A673 (cell line): ENCODE results near the gene CHCHD1. TPM values are rescaled to one million over a fixed set of nuclear protein-coding genes. Genes with fewer than 3 reads are reported as not detected.
A peak's percentile ranks its signal among the peaks of the same experiment; 100 is the strongest.

Experiments used
- BruUV-seq: library from RNA; stranded (reverse); fragments of 400-500 nt; replicated peaks from 2 replicates; lab custom pipeline; 2021; lab: Mats Ljungman, UMichigan
- CTCF ChIA-PET: fragments of 300-600 bp; sonication (Branson Sonifier 250); formaldehyde crosslinking; loops from one replicate; lab custom pipeline; 2022; ENCODE audit warnings: antibody characterized with exemption; lab: Charles Lee
- POLR2A ChIA-PET: fragments of 300-600 bp; sonication (Branson Sonifier 250); formaldehyde crosslinking; loops from one replicate; lab custom pipeline; 2022; ENCODE audit warnings: antibody characterized with exemption; ENCODE audit not compliant: low non-redundant PET; lab: Charles Lee
- DNase-seq: peaks from one replicate; pipeline ENCODE4 v3.0.0-alpha.2; 2015; ENCODE audit warnings: low spot score
- H3K27ac ChIP-seq: fragments of 200-600 bp; sonication (generic); 2 replicates; pipeline ENCODE4 v1.5.1; 2016; ENCODE audit warnings: mixed run types, low read depth, mild to moderate bottlenecking, mixed read lengths, antibody characterized with exemption, low read length; ENCODE audit not compliant: poor library complexity, severe bottlenecking
- H3K27me3 ChIP-seq: fragments of 200-600 bp; sonication (generic); replicated peaks from 2 replicates; pipeline ENCODE4 v1.6.1; 2017; ENCODE audit warnings: mixed run types, low read depth, mild to moderate bottlenecking, mixed read lengths, antibody characterized with exemption, low read length; ENCODE audit not compliant: insufficient read depth, poor library complexity
- H3K36me3 ChIP-seq: fragments of 200-600 bp; sonication (generic); 2 replicates; pipeline ENCODE4 v1.6.1; 2016; ENCODE audit warnings: mixed run types, mild to moderate bottlenecking, mixed read lengths, antibody characterized with exemption, low read length; ENCODE audit not compliant: insufficient read depth, poor library complexity, severe bottlenecking
- H3K4me1 ChIP-seq: fragments of 200-600 bp; sonication (generic); 2 replicates; pipeline ENCODE4 v1.6.1; 2017; ENCODE audit warnings: mixed run types, mild to moderate bottlenecking, mixed read lengths, antibody characterized with exemption, low read length; ENCODE audit not compliant: insufficient read depth, poor library complexity, severe bottlenecking
- H3K4me3 ChIP-seq: fragments of 200-600 bp; sonication (generic); 2 replicates; pipeline ENCODE4 v1.5.1; 2016; ENCODE audit warnings: low read depth, mixed run types, mild to moderate bottlenecking, mixed read lengths, low read length; ENCODE audit not compliant: poor library complexity, severe bottlenecking
- H3K9me3 ChIP-seq: fragments of 200-600 bp; sonication (generic); 2 replicates; pipeline ENCODE4 v1.6.1; 2016; ENCODE audit warnings: mixed run types, low read depth, mild to moderate bottlenecking, mixed read lengths, antibody characterized with exemption, low read length; ENCODE audit not compliant: poor library complexity, severe bottlenecking
- EZH2 ChIP-seq: fragments of 200-600 bp; sonication (generic); IDR thresholded peaks from 2 replicates; pipeline ENCODE4 v1.6.1; 2017; ENCODE audit warnings: borderline replicate concordance, low read depth, mild to moderate bottlenecking, mixed read lengths, antibody characterized with exemption, low read length; ENCODE audit not compliant: poor library complexity, severe bottlenecking
- intact Hi-C: fragments of 100-400 bp; cut with micrococcal nuclease; formaldehyde crosslinking; loops from one replicate; pipeline ENCODE4 v1.10.0; 2022; ENCODE audit not compliant: unreplicated experiment
- total RNA-seq: library from RNA; stranded (reverse); gene quantifications from 2 replicates; pipeline ENCODE4 v1.2.3, GENCODE V29; 2021
- TF ChIP-seq, protein P1 (sequence below): fragments of 300-800, 200-600 bp; sonication (generic); conservative IDR thresholded peaks from 2 replicates; pipeline ENCODE4 v1.5.1; 2017; ENCODE audit warnings: low read depth, mild to moderate bottlenecking, antibody characterized with exemption, low read length, moderate library complexity, mixed read lengths

CHCHD1 gene
- total RNA-seq, 1 experiment from 2014 or later, result 37.5 TPM

DNA sequence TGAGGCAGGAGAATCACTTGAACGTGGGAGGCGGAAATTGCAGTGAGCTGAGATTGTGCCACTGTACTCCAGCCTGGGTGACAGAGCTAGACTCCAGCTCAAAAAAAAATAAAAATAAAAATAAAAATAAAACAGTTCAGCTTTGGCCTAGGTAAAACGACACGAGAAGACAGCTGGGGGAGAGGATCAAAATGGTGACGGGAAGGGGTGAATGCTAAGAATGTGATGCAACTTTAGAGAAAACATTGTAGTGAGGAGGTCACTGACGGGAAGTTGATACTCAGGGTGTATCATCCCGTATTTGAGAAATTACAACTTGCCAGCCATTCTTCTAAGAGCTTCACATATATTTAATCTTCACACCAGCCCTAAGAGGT is 28.5 kb downstream of the CHCHD1 start:
- no peak overlapping the region for H3K27ac ChIP-seq

DNA sequence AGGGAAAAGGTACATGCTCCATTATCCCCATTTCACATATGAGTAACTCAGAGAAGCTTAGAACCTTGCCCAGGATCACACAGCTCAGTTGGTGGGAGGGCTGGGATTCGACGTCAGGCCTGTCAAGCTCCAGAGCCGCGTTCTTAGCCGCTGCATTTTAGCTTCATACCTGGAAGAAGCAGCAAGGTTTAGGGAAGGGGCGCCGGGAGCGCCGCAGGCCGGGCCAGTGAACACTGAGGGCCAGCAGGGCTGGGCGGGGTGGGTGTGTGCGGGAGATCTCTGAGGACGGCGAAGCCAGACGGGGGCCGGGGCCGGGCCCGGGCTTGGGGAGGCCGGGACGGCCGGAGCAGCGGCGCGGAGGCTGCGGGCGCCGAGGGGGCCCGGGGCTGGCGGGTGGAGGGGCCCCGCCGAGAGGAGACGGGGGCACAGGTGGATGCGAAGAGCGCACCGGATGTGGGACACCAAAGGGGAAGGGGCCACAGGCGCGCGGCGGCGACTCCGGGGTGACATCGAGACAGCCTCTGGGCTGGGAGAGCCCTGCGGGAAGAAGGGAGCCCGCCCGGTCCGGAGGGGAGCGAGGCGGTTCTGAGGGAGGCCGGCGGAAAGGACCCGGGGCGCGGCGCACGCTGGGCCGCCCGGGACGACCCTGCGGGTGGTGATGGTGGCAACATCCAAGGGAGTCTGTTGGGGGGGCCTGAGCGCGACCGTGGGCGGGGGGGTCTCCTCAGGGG is 29.1 kb downstream of the CHCHD1 start:
- peak; percentile 24 for DNase-seq
- CTCF ChIA-PET, result interaction anchor here (0.6 kb wide), 1 partner anchor 129 kb away, joined by 3 read pairs; no protein-coding TSS in a partner anchor

More for the DNA sequence above, 28.5 kb downstream of the CHCHD1 start:
- ChIA-PET CTCF (interaction anchor here (0.6 kb wide), 1 partner anchor 130 kb away, joined by 3 read pairs; no protein-coding TSS in a partner anchor), POLR2A (no interaction called here)
- no TSS peak for BruUV-seq
- TF ChIP-seq EZH2, result no peak
- TF ChIP-seq, protein P1, sequence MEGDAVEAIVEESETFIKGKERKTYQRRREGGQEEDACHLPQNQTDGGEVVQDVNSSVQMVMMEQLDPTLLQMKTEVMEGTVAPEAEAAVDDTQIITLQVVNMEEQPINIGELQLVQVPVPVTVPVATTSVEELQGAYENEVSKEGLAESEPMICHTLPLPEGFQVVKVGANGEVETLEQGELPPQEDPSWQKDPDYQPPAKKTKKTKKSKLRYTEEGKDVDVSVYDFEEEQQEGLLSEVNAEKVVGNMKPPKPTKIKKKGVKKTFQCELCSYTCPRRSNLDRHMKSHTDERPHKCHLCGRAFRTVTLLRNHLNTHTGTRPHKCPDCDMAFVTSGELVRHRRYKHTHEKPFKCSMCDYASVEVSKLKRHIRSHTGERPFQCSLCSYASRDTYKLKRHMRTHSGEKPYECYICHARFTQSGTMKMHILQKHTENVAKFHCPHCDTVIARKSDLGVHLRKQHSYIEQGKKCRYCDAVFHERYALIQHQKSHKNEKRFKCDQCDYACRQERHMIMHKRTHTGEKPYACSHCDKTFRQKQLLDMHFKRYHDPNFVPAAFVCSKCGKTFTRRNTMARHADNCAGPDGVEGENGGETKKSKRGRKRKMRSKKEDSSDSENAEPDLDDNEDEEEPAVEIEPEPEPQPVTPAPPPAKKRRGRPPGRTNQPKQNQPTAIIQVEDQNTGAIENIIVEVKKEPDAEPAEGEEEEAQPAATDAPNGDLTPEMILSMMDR, result no peak
- intact Hi-C loops, result loop anchor here (1.0 kb wide), 1 partner anchor 25 kb away; the partner anchor contains the start of gene ZSWIM8
- no peak for DNase-seq
- no peaks in the 10 kb centered on the region for H3K27me3 ChIP-seq
- peaks cover 18% of the 10 kb centered on the region for H3K36me3 ChIP-seq
- H3K9me3 ChIP-seq, result no peaks in the 10 kb centered on the region
- H3K4me3 ChIP-seq, result peak overlapping the region; percentile 97
- no peaks in the 10 kb centered on the region for H3K4me1 ChIP-seq

DNA sequence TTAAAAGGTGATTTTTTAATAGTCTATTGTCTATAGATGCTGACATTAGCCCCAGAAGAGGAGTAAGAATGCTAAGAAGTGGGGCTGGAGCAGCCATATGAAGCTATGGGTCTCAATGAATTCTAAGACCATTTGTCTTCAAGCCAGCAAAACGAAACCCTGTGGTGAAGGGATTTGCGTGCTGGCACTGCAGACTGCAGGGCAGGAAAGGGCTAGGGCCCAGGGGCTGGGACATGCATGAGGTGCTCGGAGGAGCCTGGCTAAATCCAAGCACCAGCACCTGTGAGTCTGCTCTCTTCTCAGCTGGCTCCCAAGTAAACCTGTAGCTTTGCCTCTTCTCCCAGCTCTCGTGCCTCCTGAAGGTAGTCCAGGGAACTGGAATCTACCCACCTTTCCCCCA is 30.8 kb downstream of the CHCHD1 start:
- POLR2A ChIA-PET, result interaction anchor here (0.7 kb wide), 1 partner anchor 235 kb away, joined by 3 read pairs; no protein-coding TSS in a partner anchor

More for the DNA sequence above, 29.1 kb downstream of the CHCHD1 start:
- TSS peak; percentile 21 for BruUV-seq
- intact Hi-C loops, result loop anchor here (1.0 kb wide), 1 partner anchor 26 kb away; the partner anchor contains the start of gene ZSWIM8
- POLR2A ChIA-PET, result no interaction called here
- Histone ChIP-seq H3K9me3 (no peaks in the 10 kb centered on the region), H3K27ac (peak overlapping the region; percentile 93), H3K4me1 (no peaks in the 10 kb centered on the region), H3K4me3 (peak overlapping the region; percentile 97), H3K27me3 (no peaks in the 10 kb centered on the region), H3K36me3 (peaks cover 13% of the 10 kb centered on the region)
- TF ChIP-seq, protein P1, result no peak
- no peak for TF ChIP-seq EZH2

More for the DNA sequence above, 30.8 kb downstream of the CHCHD1 start:
- no peak for TF ChIP-seq EZH2
- TF ChIP-seq, protein P1, result no peak
- BruUV-seq, result no TSS peak
- Histone ChIP-seq H3K4me1 (no peaks in the 10 kb centered on the region), H3K27ac (no peak overlapping the region), H3K27me3 (no peaks in the 10 kb centered on the region), H3K9me3 (no peaks in the 10 kb centered on the region), H3K4me3 (no peak overlapping the region), H3K36me3 (peaks cover 13% of the 10 kb centered on the region)
- intact Hi-C loops, result no loop called here
- DNase-seq, result peak; percentile 33
- CTCF ChIA-PET, result no interaction called here
